ENCODE measurements around the gene SERPINC1. TPM values are rescaled to one million over a fixed set of nuclear protein-coding genes. Genes with fewer than 3 reads are reported as not detected.
"Not testable (repeated sequence)": the region's sequence is repeated elsewhere in the genome, so short reads cannot be mapped to it uniquely, and the experiment has no call there.

The SERPINC1 gene
- total and polyA plus RNA-seq, 4 donors, result 0.08 to 0.61 (median 0.17) TPM; not detected in 1

DNA sequence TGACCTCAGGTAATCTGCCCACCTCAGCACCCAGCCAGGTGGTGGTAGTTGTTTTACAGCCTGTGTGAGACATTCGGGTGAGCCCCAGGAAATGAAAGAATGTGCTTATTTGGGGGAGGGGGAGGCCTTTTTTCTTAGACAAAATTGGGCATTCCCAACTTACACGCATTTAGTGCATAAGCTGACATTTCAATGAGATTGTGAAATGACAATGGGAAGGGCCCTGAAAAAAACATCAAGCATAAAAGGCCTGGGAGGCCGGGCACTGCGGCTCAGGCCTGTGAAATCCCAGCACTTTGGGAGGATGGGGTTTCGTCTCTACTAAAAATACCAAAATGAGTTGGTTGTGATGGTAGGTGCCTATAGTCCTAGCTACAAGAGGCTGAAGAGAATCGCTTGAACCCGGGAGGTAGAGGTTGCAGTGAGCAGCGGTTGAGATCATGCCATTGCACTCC, 54.3 kb downstream of the SERPINC1 start:
- no peak overlapping the region for H3K27ac ChIP-seq (ENCODE audit: low read depth in 1 of 2, low read length in 1 of 2)
- H3K27me3 ChIP-seq (ENCODE audit: control insufficient read depth in 3 of 3, insufficient read depth in 3 of 3, low read length in 2 of 3), result no peaks in the 10 kb centered on the region
- peaks cover 0 to 26% (median 14%) of the 10 kb centered on the region in 5 donors for H3K4me1 ChIP-seq (ENCODE audit: control insufficient read depth in 5 of 5, insufficient read depth in 5 of 5, low read length in 5 of 5)
- peaks cover 11 to 46% (median 24%) of the 10 kb centered on the region in 4 donors for H3K36me3 ChIP-seq (ENCODE audit: control insufficient read depth in 4 of 4, insufficient read depth in 4 of 4, low read length in 4 of 4)
- WGBS, 2 donors, result 75% methylated on average over 8 of the region's 8 CpGs
- DNase-seq (no peak), ATAC-seq (ENCODE audit: insufficient read depth, low FRiP score) (no peak)
- H3K9me3 ChIP-seq (ENCODE audit: control insufficient read depth in 4 of 4, insufficient read depth in 3 of 4, low read length in 3 of 4), result no peaks in the 10 kb centered on the region
- H3K9ac ChIP-seq (ENCODE audit: insufficient read depth in 1 of 2, low read length in 2 of 2), result no peak overlapping the region
- H3K4me3 ChIP-seq, result no peak overlapping the region
- TF ChIP-seq, protein P1, sequence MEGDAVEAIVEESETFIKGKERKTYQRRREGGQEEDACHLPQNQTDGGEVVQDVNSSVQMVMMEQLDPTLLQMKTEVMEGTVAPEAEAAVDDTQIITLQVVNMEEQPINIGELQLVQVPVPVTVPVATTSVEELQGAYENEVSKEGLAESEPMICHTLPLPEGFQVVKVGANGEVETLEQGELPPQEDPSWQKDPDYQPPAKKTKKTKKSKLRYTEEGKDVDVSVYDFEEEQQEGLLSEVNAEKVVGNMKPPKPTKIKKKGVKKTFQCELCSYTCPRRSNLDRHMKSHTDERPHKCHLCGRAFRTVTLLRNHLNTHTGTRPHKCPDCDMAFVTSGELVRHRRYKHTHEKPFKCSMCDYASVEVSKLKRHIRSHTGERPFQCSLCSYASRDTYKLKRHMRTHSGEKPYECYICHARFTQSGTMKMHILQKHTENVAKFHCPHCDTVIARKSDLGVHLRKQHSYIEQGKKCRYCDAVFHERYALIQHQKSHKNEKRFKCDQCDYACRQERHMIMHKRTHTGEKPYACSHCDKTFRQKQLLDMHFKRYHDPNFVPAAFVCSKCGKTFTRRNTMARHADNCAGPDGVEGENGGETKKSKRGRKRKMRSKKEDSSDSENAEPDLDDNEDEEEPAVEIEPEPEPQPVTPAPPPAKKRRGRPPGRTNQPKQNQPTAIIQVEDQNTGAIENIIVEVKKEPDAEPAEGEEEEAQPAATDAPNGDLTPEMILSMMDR (IDR thresholded peaks at IDR 0.05; ENCODE audit: control extremely low read depth, extremely low read depth), result no peak

DNA sequence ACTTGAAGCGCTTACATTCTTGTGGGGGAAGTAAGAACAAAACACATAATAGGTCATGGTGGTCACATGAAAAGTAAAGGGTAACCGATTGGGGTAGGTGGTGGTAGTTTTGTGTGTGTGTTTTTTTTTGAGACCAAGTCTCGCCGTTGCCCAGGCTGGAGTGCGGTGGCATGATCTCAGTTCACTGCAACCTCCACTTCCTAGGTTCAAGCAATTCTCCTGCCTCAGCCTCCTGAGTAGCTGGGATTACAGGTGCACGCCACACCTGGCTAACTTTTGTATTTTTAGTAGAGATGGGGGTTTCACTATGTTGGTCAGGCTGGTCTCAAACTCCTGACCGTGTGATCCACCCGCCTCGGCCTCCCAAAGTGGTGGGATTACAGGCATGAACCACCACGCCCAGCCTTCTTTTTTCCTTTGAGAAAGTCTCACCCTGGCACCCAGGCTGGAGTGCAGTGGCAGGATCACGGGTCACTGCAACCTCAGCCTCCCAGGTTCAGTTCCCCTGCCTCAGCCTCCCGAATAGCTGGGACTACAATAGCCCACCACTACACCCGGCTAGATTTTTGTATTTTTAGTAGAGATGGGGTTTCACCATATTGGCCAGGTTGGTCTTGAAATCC, 54.9 kb downstream of the SERPINC1 start:
- H3K27me3 ChIP-seq (ENCODE audit: control insufficient read depth in 3 of 3, insufficient read depth in 3 of 3, low read length in 2 of 3); H3K4me3 ChIP-seq; DNase-seq; H3K9ac ChIP-seq (ENCODE audit: insufficient read depth in 1 of 2, low read length in 2 of 2); H3K27ac ChIP-seq (ENCODE audit: low read depth in 1 of 2, low read length in 1 of 2); ATAC-seq (ENCODE audit: insufficient read depth, low FRiP score); H3K9me3 ChIP-seq (ENCODE audit: control insufficient read depth in 4 of 4, insufficient read depth in 3 of 4, low read length in 3 of 4): not testable (repeated sequence)
- H3K36me3 ChIP-seq (ENCODE audit: control insufficient read depth in 4 of 4, insufficient read depth in 4 of 4, low read length in 4 of 4), result peaks cover 15 to 49% (median 24%) of the 10 kb centered on the region in 4 donors
- peaks cover 0 to 26% (median 14%) of the 10 kb centered on the region in 5 donors for H3K4me1 ChIP-seq (ENCODE audit: control insufficient read depth in 5 of 5, insufficient read depth in 5 of 5, low read length in 5 of 5)
- WGBS, 2 donors, result 88 to 89% methylated on average over 13 of the region's 13 CpGs

DNA sequence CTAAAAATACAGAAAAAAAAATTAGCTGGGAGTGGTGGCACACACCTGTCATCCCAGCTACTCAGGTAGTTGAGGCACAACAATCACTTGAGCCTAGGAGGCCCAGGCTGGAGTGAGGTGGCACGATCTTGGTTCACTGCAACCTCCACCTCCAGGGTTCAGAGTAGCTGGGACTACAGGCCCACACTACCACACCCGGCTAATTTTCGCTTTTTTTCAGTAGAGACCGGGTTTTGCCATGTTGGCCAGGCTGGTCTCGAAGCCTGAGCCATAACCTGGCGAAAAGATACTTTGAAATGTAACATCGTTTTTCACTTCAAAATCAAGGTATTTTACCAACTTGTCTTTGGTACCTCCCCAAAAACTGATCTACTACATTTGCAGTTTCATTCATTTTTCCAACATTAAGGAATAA, 55.4 kb downstream of the SERPINC1 start:
- no peaks in the 10 kb centered on the region for H3K9me3 ChIP-seq (ENCODE audit: control insufficient read depth in 4 of 4, insufficient read depth in 3 of 4, low read length in 3 of 4)
- peaks cover 0 to 23% (median 13%) of the 10 kb centered on the region in 5 donors for H3K4me1 ChIP-seq (ENCODE audit: control insufficient read depth in 5 of 5, insufficient read depth in 5 of 5, low read length in 5 of 5)
- DNase-seq, result no peak
- H3K27ac ChIP-seq (ENCODE audit: low read depth in 1 of 2, low read length in 1 of 2), result peak overlapping the region in 1 of 2 donors; percentile 40
- H3K36me3 ChIP-seq (ENCODE audit: control insufficient read depth in 4 of 4, insufficient read depth in 4 of 4, low read length in 4 of 4), result peaks cover 16 to 52% (median 26%) of the 10 kb centered on the region in 4 donors
- no peaks in the 10 kb centered on the region for H3K27me3 ChIP-seq (ENCODE audit: control insufficient read depth in 3 of 3, insufficient read depth in 3 of 3, low read length in 2 of 3)
- TF ChIP-seq, protein P1 (IDR thresholded peaks at IDR 0.05; ENCODE audit: control extremely low read depth, extremely low read depth), result no peak
- no peak for ATAC-seq (ENCODE audit: insufficient read depth, low FRiP score)
- H3K9ac ChIP-seq (ENCODE audit: insufficient read depth in 1 of 2, low read length in 2 of 2), result no peak overlapping the region
- H3K4me3 ChIP-seq, result no peak overlapping the region
- WGBS, 2 donors, result 95 to 97% methylated on average over 7 of the region's 7 CpGs

DNA sequence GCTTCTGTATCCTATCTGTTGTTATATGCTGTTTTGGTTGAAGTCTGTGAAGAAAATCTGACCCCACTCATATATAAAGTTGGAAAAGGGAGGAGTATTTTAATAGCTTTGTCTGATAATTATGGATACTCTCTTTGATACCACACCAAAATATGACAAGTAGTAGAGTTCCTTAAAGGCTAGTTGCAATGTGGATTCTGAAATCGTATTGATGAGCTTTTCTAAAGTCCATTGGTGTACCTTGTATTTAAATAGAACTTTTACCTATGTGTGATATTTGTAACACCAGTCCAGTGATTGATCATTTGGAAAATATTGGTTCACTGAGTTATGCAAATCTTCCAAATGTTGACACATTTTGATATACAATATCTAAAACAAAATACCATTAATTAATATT, 57.1 kb downstream of the SERPINC1 start:
- ATAC-seq (ENCODE audit: insufficient read depth, low FRiP score) (no peak), DNase-seq (no peak)
- TF ChIP-seq, protein P1 (IDR thresholded peaks at IDR 0.05; ENCODE audit: control extremely low read depth, extremely low read depth), result no peak
- no peak overlapping the region for H3K9ac ChIP-seq (ENCODE audit: insufficient read depth in 1 of 2, low read length in 2 of 2)
- no peak overlapping the region for H3K4me3 ChIP-seq
- peaks cover 16 to 44% (median 28%) of the 10 kb centered on the region in 4 donors for H3K36me3 ChIP-seq (ENCODE audit: control insufficient read depth in 4 of 4, insufficient read depth in 4 of 4, low read length in 4 of 4)
- peaks cover 0 to 7% (median 0%) of the 10 kb centered on the region in 5 donors for H3K4me1 ChIP-seq (ENCODE audit: control insufficient read depth in 5 of 5, insufficient read depth in 5 of 5, low read length in 5 of 5)
- no peak overlapping the region for H3K27ac ChIP-seq (ENCODE audit: low read depth in 1 of 2, low read length in 1 of 2)
- H3K9me3 ChIP-seq (ENCODE audit: control insufficient read depth in 4 of 4, insufficient read depth in 3 of 4, low read length in 3 of 4), result no peaks in the 10 kb centered on the region
- WGBS, 2 donors, result 95 to 97% methylated on average over 1 of the region's 1 CpG
- H3K27me3 ChIP-seq (ENCODE audit: control insufficient read depth in 3 of 3, insufficient read depth in 3 of 3, low read length in 2 of 3), result no peaks in the 10 kb centered on the region

DNA sequence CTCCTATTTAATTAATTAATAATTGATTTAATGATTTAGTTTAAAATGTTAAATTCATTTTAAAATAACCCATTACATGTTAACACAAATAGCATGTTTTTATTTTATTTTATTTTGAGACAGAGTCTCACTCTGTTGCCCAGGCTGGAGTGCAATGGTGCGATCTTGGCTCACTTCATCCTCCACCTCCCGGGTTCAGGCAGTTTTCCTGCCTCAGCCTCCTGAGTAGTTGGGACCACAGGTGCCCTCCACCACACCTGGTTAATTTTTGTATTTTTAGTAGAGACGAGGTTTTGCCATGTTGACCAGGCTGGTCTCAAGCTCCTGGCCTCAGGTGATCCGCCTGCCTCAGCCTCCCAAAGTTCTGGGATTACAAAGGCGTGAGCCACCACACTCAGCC, 57.6 kb downstream of the SERPINC1 start:
- ATAC-seq (ENCODE audit: insufficient read depth, low FRiP score); H3K9me3 ChIP-seq (ENCODE audit: control insufficient read depth in 4 of 4, insufficient read depth in 3 of 4, low read length in 3 of 4); DNase-seq; H3K27ac ChIP-seq (ENCODE audit: low read depth in 1 of 2, low read length in 1 of 2); H3K4me3 ChIP-seq; H3K27me3 ChIP-seq (ENCODE audit: control insufficient read depth in 3 of 3, insufficient read depth in 3 of 3, low read length in 2 of 3); H3K9ac ChIP-seq (ENCODE audit: insufficient read depth in 1 of 2, low read length in 2 of 2); H3K4me1 ChIP-seq (ENCODE audit: control insufficient read depth in 5 of 5, insufficient read depth in 5 of 5, low read length in 5 of 5): not testable (repeated sequence)
- peaks cover 13 to 41% (median 25%) of the 10 kb centered on the region in 4 donors for H3K36me3 ChIP-seq (ENCODE audit: control insufficient read depth in 4 of 4, insufficient read depth in 4 of 4, low read length in 4 of 4)
- 98 to 100% methylated on average over 5 of the region's 5 CpGs for WGBS, 2 donors
